ENCODE measurements around the gene PCDHA12.
"Not testable (repeated sequence)": the region's sequence is repeated elsewhere in the genome, so short reads cannot be mapped to it uniquely, and the experiment has no call there.

The PCDHA12 gene

DNA sequence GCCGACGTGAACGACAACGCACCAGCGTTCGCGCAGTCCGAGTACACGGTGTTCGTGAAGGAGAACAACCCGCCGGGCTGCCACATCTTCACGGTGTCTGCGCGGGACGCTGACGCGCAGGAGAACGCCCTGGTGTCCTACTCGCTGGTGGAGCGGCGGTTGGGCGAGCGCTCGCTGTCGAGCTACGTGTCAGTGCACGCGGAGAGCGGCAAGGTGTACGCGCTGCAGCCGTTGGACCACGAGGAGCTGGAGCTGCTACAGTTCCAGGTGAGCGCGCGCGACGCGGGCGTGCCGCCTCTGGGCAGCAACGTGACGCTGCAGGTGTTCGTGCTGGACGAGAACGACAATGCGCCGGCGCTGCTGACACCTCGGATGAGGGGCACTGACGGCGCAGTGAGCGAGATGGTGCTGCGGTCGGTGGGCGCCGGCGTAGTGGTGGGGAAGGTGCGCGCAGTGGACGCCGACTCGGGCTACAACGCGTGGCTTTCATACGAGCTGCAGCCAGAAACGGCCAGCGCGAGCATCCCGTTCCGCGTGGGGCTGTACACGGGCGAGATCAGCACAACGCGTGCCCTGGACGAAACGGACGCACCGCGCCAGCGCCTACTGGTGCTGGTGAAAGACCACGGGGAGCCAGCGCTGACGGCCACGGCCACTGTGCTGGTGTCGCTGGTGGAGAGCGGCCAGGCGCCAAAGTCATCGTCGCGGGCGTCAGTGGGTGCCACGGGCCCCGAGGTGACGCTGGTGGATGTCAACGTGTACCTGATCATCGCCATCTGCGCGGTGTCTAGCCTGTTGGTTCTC, 25.1 kb upstream of the PCDHA12 start:
- peaks cover 4 to 52% (median 25%) of the 10 kb centered on the region in 3 donors for H3K9me3 ChIP-seq
- H3K36me3 ChIP-seq; intact Hi-C loops (cut with DNase I; ENCODE audit: low total_unique reads); H3K27me3 ChIP-seq; H3K27ac ChIP-seq; DNase-seq; H3K4me3 ChIP-seq; H3K4me1 ChIP-seq: not testable (repeated sequence)

DNA sequence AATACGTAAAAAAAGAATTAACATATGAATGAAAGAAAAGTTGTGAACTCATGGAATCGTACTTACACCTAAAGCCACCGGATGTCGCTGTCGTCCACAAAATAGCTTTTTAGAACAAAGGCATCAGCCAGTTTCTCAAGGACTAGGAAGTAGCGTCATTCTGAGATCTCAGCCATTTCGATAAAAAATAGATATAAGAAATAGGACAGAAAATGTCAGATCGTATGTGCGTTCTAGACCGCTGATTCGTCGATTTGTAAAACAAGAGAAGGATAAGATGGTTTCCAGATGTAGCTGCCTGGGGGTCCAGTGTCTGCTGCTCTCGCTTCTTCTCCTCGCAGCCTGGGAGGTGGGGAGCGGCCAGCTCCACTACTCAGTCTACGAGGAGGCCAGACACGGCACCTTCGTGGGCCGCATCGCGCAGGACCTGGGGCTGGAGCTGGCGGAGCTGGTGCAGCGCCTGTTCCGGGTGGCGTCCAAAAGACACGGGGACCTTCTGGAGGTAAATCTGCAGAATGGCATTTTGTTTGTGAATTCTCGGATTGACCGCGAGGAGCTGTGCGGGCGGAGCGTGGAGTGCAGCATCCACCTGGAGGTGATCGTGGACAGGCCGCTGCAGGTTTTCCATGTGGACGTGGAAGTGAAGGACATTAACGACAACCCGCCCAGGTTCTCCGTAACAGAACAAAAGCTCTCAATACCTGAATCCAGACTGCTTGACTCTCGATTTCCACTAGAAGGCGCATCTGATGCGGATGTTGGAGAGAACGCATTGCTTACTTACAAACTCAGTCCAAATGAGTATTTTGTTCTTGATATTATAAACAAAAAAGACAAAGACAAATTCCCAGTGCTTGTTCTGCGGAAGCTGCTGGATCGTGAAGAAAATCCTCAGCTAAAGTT, 19.1 kb upstream of the PCDHA12 start, which contains the start of gene PCDHA10:
Gene PCDHA10 (plus strand): TSS at position 126 of the 903 bp plus-strand sequence. CDS start 152 bp downstream, at position 278.
- intact Hi-C loops (cut with DNase I; ENCODE audit: low total_unique reads) = no loop called here
- peaks cover 0 to 47% (median 26%) of the 10 kb centered on the region in 3 donors for H3K9me3 ChIP-seq
- H3K27ac ChIP-seq = no peak within 1 kb of the TSS
- peaks cover 0 to 5% of the 10 kb centered on the region in 2 donors for H3K27me3 ChIP-seq
- no peaks in the 10 kb centered on the region for H3K36me3 ChIP-seq
- H3K4me3 ChIP-seq = no peak within 1 kb of the TSS
- no peak for DNase-seq
- no peaks in the 10 kb centered on the region for H3K4me1 ChIP-seq
- TF ChIP-seq, protein P1, sequence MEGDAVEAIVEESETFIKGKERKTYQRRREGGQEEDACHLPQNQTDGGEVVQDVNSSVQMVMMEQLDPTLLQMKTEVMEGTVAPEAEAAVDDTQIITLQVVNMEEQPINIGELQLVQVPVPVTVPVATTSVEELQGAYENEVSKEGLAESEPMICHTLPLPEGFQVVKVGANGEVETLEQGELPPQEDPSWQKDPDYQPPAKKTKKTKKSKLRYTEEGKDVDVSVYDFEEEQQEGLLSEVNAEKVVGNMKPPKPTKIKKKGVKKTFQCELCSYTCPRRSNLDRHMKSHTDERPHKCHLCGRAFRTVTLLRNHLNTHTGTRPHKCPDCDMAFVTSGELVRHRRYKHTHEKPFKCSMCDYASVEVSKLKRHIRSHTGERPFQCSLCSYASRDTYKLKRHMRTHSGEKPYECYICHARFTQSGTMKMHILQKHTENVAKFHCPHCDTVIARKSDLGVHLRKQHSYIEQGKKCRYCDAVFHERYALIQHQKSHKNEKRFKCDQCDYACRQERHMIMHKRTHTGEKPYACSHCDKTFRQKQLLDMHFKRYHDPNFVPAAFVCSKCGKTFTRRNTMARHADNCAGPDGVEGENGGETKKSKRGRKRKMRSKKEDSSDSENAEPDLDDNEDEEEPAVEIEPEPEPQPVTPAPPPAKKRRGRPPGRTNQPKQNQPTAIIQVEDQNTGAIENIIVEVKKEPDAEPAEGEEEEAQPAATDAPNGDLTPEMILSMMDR (IDR thresholded peaks at IDR 0.05) = no peak

DNA sequence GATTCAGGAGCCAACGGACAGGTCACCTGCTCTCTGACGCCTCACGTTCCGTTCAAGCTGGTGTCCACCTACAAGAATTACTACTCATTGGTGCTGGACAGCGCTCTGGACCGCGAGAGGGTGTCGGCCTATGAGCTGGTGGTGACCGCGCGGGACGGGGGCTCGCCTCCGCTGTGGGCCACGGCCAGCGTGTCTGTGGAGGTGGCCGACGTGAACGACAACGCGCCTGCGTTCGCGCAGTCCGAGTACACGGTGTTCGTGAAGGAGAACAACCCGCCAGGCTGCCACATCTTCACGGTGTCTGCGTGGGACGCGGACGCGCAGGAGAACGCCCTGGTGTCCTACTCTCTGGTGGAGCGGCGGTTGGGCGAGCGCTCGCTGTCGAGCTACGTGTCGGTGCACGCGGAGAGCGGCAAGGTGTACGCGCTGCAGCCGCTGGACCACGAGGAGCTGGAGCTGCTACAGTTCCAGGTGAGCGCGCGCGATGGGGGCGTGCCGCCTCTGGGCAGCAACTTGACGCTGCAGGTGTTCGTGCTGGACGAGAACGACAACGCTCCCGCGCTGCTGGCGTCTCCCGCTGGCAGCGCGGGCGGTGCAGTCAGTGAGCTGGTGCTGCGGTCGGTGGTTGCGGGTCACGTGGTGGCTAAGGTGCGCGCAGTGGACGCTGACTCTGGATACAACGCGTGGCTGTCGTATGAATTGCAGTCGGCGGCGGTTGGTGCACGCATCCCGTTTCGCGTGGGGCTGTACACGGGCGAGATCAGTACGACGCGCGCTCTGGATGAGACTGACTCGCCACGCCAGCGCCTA, 17.7 kb upstream of the PCDHA12 start:
- intact Hi-C loops (cut with DNase I; ENCODE audit: low total_unique reads) = no loop called here
- TF ChIP-seq, protein P1 (IDR thresholded peaks at IDR 0.05) = no peak
- H3K4me3 ChIP-seq = no peak overlapping the region
- H3K9me3 ChIP-seq = peaks cover 0 to 56% (median 37%) of the 10 kb centered on the region in 3 donors
- no peak for DNase-seq
- no peak overlapping the region for H3K27ac ChIP-seq
- H3K27me3 ChIP-seq = peaks cover 0 to 5% of the 10 kb centered on the region in 2 donors
- H3K4me1 ChIP-seq = no peaks in the 10 kb centered on the region
- no peaks in the 10 kb centered on the region for H3K36me3 ChIP-seq

DNA sequence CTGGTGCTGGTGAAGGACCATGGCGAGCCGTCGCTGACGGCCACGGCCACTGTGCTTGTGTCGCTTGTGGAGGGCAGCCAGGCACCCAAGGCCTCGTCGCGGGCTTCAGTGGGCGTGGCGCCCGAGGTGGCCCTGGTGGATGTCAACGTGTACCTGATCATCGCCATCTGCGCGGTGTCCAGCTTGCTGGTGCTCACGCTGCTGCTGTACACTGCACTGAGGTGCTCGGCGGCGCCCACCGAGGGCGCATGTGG, 17.2 kb upstream of the PCDHA12 start:
- no peak overlapping the region for H3K27ac ChIP-seq
- H3K9me3 ChIP-seq = peaks cover 0 to 56% (median 43%) of the 10 kb centered on the region in 3 donors
- TF ChIP-seq, protein P1 (IDR thresholded peaks at IDR 0.05) = no peak
- intact Hi-C loops (cut with DNase I; ENCODE audit: low total_unique reads) = no loop called here
- H3K4me1 ChIP-seq = no peaks in the 10 kb centered on the region
- H3K36me3 ChIP-seq = peaks cover 0 to under 1% (median 0%) of the 10 kb centered on the region in 3 donors
- H3K27me3 ChIP-seq = peaks cover 0 to 5% of the 10 kb centered on the region in 2 donors
- no peak overlapping the region for H3K4me3 ChIP-seq
- DNase-seq = no peak

DNA sequence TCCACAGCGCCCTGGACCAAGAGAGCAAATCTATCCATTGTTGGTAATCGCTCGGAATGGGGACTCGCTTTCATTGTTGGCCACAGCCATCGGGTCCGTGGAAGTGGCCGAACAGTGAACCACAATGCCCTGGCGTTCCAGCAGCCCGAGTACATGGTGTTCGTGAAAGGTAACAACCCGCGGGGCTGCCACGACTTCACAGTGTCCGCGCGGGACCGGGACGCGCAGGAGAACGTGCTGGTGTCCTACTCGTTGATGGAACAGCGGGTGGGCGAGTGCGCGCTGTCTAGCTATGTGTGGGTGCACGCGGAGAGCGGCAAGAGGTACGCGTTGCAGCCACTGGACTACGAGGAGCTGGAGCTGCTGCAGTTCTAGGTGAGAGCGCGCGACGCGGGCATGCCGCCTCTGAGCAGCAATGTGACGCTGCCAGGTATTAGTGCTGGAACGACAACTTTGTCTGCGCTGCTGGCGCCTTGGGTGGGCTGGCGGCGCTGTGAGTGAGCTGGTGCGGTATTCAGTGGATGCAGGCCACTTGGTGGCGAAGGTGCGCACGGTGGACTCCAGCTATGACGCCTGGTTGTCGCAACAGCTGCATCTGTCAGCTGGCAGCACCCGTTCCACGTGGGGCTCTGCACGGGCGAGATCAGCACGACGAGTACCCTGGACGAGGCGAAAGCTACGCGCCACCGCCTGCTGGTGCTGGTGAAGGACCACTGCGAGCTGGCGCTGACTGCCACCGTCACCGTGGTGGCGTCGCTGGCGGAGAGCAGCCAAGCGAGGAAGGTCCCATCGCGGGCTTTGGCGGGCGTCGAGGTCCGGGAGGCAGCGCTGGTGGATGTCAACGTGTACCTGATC, 12.4 kb upstream of the PCDHA12 start:
- peaks cover 0 to 38% (median 37%) of the 10 kb centered on the region in 3 donors for H3K9me3 ChIP-seq

More for the DNA sequence above, 12.4 kb upstream of the PCDHA12 start:
- no peaks in the 10 kb centered on the region for H3K4me1 ChIP-seq
- H3K4me3 ChIP-seq = no peak overlapping the region
- peaks cover 0 to 5% (median 0%) of the 10 kb centered on the region in 3 donors for H3K36me3 ChIP-seq
- TF ChIP-seq, protein P1 (IDR thresholded peaks at IDR 0.05) = no peak
- DNase-seq = no peak
- intact Hi-C loops (cut with DNase I; ENCODE audit: low total_unique reads) = no loop called here
- no peaks in the 10 kb centered on the region for H3K27me3 ChIP-seq
- no peak overlapping the region for H3K27ac ChIP-seq

Measured in tibial artery (tissue), 4 donors.